GM19035 (cell line): ENCODE results near the gene DNHD1.
A peak's percentile ranks its signal among the peaks of the same experiment; 100 is the strongest.

Experiments
- ATAC-seq: cut with Tn5 transposase; IDR thresholded peaks from one replicate; pipeline ENCODE4 v1.9.1; 2021; ENCODE audit not compliant: unreplicated experiment

The DNHD1 gene

GRCh38 chr11:6587360-6587953 lies 90.4 kb downstream of the DNHD1 start:
- no peak for ATAC-seq

GRCh38 chr11:6588018-6588417 lies 90.9 kb downstream of the DNHD1 start:
- ATAC-seq, result no peak

GRCh38 chr11:6594142-6594768 lies 97.2 kb downstream of the DNHD1 start:
- ATAC-seq, result no peak

- ATAC-seq, result no peak
Measured at GRCh38 chr11:6596239-6596877, 99.3 kb downstream of the DNHD1 start.

- no peak for ATAC-seq
Measured at GRCh38 chr11:6598555-6598954, 101.5 kb downstream of the DNHD1 start.

- no peak for ATAC-seq
Measured at GRCh38 chr11:6599449-6599848, 102.4 kb downstream of the DNHD1 start.

GRCh38 chr11:6599881-6600390 lies 102.9 kb downstream of the DNHD1 start:
- ATAC-seq, result no peak

GRCh38 chr11:6601041-6601461 lies 104.0 kb downstream of the DNHD1 start:
- no peak for ATAC-seq

GRCh38 chr11:6602096-6602940 lies 105.2 kb downstream of the DNHD1 start:
- ATAC-seq, result no peak

GRCh38 chr11:6603287-6604080 lies 106.4 kb downstream of the DNHD1 start, which contains the start of the genes ILK and RRP8:
Gene ILK (plus strand): TSS chr11:6603774. CDS start chr11:6604272, 498 bp downstream.
Gene RRP8 (minus strand): TSS chr11:6603616. CDS start chr11:6603502, 114 bp downstream.
- ATAC-seq, result peak; percentile 75

GRCh38 chr11:6604081-6604626 lies 107.1 kb downstream of the DNHD1 start:
- peak; percentile 34 for ATAC-seq

GRCh38 chr11:6604790-6605189 lies 107.7 kb downstream of the DNHD1 start:
- no peak for ATAC-seq

GRCh38 chr11:6606471-6607189 lies 109.5 kb downstream of the DNHD1 start:
- peak; percentile 36 for ATAC-seq

- ATAC-seq, result no peak
Measured at GRCh38 chr11:6607190-6607795, 110.2 kb downstream of the DNHD1 start.

- ATAC-seq, result no peak
Measured at GRCh38 chr11:6608011-6608410, 110.9 kb downstream of the DNHD1 start.

GRCh38 chr11:6608726-6609501 lies 111.8 kb downstream of the DNHD1 start:
- ATAC-seq, result no peak

GRCh38 chr11:6609502-6610015 lies 112.5 kb downstream of the DNHD1 start:
- no peak for ATAC-seq

- no peak for ATAC-seq
Measured at GRCh38 chr11:6610591-6610990, 113.5 kb downstream of the DNHD1 start.
